GM12892 (cell line): ENCODE data around the gene CEP128.

Experiments
- DNase-seq: peaks from one replicate; pipeline ENCODE4 v3.0.0; 2011; ENCODE audit not compliant: insufficient read length
- FAIRE-seq: peaks from 2 replicates; lab custom pipeline; 2011; peaks lifted over from hg19 to GRCh38; lab: Jason Lieb, UNC
- POLR2A ChIP-seq: IDR thresholded peaks from 2 replicates; pipeline ENCODE4 v1.6.1; 2011; ENCODE audit warnings: low read depth, low read length, control low read depth
- POLR2AphosphoS5 ChIP-seq: IDR thresholded peaks from 2 replicates; pipeline ENCODE4 v1.6.1; 2011; ENCODE audit warnings: low read depth, low read length, control low read depth
- TAF1 ChIP-seq: IDR thresholded peaks from 2 replicates; pipeline ENCODE4 v1.6.1; 2011; ENCODE audit warnings: low read depth, mild to moderate bottlenecking, control low read depth, low read length, borderline replicate concordance

The CEP128 gene

GRCh38 chr14:80586131-80586530 is 355.4 kb downstream of the CEP128 start:
- no peak for DNase-seq
- FAIRE-seq: no peak
- TF ChIP-seq TAF1: no peak

- no peak for TF ChIP-seq POLR2A
- TF ChIP-seq TAF1: no peak
- no peak for TF ChIP-seq POLR2AphosphoS5
- FAIRE-seq (no peak), DNase-seq (no peak)
Measured at GRCh38 chr14:80585506-80585835, 356.1 kb downstream of the CEP128 start.

- FAIRE-seq (no peak), DNase-seq (no peak)
- no peak for TF ChIP-seq TAF1
- TF ChIP-seq POLR2AphosphoS5: no peak
Measured at GRCh38 chr14:80584744-80585505, 356.6 kb downstream of the CEP128 start.

GRCh38 chr14:80577599-80577998 is 363.9 kb downstream of the CEP128 start:
- DNase-seq: no peak
- TF ChIP-seq POLR2A (no peak), POLR2AphosphoS5 (no peak), TAF1 (no peak)
- no peak for FAIRE-seq

- no peak for DNase-seq
- no peak for FAIRE-seq
- TF ChIP-seq POLR2A: no peak
- TF ChIP-seq TAF1: no peak
- TF ChIP-seq POLR2AphosphoS5: no peak
Measured at GRCh38 chr14:80576401-80576800, 365.1 kb downstream of the CEP128 start.

GRCh38 chr14:80575763-80576162 is 365.8 kb downstream of the CEP128 start:
- TF ChIP-seq POLR2A (no peak), POLR2AphosphoS5 (no peak), TAF1 (no peak)
- no peak for FAIRE-seq
- DNase-seq: no peak

GRCh38 chr14:80572666-80573065 is 368.9 kb downstream of the CEP128 start:
- TF ChIP-seq POLR2A: no peak
- no peak for TF ChIP-seq TAF1
- TF ChIP-seq POLR2AphosphoS5: no peak
- no peak for FAIRE-seq
- no peak for DNase-seq

- DNase-seq: no peak
- TF ChIP-seq TAF1: no peak
- TF ChIP-seq POLR2A: no peak
- TF ChIP-seq POLR2AphosphoS5: no peak
- FAIRE-seq: no peak
Measured at GRCh38 chr14:80570930-80571298, 370.6 kb downstream of the CEP128 start.

GRCh38 chr14:80567905-80568536 is 373.5 kb downstream of the CEP128 start:
- DNase-seq: no peak
- FAIRE-seq: no peak
- no peak for TF ChIP-seq POLR2A
- no peak for TF ChIP-seq POLR2AphosphoS5
- TF ChIP-seq TAF1: no peak

- DNase-seq (no peak), FAIRE-seq (no peak)
- TF ChIP-seq TAF1 (no peak), POLR2A (no peak), POLR2AphosphoS5 (no peak)
Measured at GRCh38 chr14:80565001-80565400, 376.5 kb downstream of the CEP128 start.

- TF ChIP-seq POLR2AphosphoS5: no peak
- no peak for TF ChIP-seq POLR2A
- FAIRE-seq (no peak), DNase-seq (no peak)
Measured at GRCh38 chr14:80564051-80564450, 377.5 kb downstream of the CEP128 start.

- DNase-seq (no peak), FAIRE-seq (no peak)
- TF ChIP-seq POLR2AphosphoS5 (no peak), TAF1 (no peak), POLR2A (no peak)
Measured at GRCh38 chr14:80560800-80561657, 380.5 kb downstream of the CEP128 start.
